Measurements from ENCODE around the gene CPLX4. TPM values are rescaled to one million over a fixed set of nuclear protein-coding genes. Genes with fewer than 3 reads are reported as not detected.

CPLX4 gene
- total RNA-seq, 2 experiments from 2014 or later, result not detected

DNA sequence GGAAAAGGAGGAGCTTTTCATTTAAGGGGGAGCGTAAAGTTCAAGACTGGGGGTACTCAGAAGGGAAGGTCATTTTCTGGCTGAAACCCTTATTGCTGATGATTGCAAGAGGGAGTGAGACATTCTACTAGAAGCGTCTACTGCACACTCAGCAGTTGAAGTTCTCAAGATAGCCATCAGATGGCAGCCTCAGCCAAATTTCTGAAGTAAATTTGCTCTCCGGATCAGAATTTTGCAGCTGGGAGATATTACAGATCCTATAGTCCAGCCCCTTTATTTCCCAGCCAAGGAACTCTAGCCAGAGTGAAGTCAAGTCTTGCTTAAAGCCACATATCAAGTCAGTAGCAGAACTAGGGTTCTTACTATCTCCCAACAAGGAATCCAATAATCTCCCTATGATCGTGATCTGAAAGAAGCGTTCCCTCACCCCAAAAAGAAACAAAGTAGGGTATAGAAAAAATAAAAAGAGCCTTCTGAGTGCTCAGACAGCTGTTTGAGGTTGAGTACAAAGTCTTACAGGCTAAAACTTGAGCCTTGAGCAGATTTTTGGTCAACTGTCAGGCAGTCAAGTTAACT, 69.2 kb downstream of the CPLX4 start:
- intact Hi-C loops (cut with DNase I, micrococcal nuclease), result loop anchor here (2.0 kb wide), 1 partner anchor 154 kb away; no protein-coding TSS in a partner anchor
- Histone ChIP-seq H3K27me3 (ENCODE audit: control insufficient read depth in 1 of 2, insufficient read depth in 2 of 2, low read length in 2 of 2) (peaks cover 0 to 15% of the 10 kb centered on the region in 2 experiments), H3K4me3 (ENCODE audit: low read length) (no peak overlapping the region), H3K4me1 (ENCODE audit: insufficient read depth, low read length) (no peaks in the 10 kb centered on the region), H3K9me3 (ENCODE audit: control insufficient read depth in 1 of 2, insufficient read depth in 1 of 2, low read length in 2 of 2) (no peaks in the 10 kb centered on the region), H3K27ac (ENCODE audit: low read depth in 1 of 2, low read length in 2 of 2) (no peak overlapping the region), H3K36me3 (ENCODE audit: insufficient read depth, low read length) (no peaks in the 10 kb centered on the region)
- Mint-ChIP-seq H3K4me1 (ENCODE audit: low read depth) (no peaks in the 10 kb centered on the region), H3K27ac (no peak overlapping the region), H3K9me3 (no peaks in the 10 kb centered on the region), H3K27me3 (peaks cover 71% of the 10 kb centered on the region), H3K4me3 (no peak overlapping the region), H3K36me3 (ENCODE audit: low read depth) (no peaks in the 10 kb centered on the region)
- ATAC-seq (ENCODE audit: poor library complexity), result no peak
- peak in 4 of 14 experiments; percentile 16 to 49 (median 36) for DNase-seq
- TF ChIP-seq, protein P1, sequence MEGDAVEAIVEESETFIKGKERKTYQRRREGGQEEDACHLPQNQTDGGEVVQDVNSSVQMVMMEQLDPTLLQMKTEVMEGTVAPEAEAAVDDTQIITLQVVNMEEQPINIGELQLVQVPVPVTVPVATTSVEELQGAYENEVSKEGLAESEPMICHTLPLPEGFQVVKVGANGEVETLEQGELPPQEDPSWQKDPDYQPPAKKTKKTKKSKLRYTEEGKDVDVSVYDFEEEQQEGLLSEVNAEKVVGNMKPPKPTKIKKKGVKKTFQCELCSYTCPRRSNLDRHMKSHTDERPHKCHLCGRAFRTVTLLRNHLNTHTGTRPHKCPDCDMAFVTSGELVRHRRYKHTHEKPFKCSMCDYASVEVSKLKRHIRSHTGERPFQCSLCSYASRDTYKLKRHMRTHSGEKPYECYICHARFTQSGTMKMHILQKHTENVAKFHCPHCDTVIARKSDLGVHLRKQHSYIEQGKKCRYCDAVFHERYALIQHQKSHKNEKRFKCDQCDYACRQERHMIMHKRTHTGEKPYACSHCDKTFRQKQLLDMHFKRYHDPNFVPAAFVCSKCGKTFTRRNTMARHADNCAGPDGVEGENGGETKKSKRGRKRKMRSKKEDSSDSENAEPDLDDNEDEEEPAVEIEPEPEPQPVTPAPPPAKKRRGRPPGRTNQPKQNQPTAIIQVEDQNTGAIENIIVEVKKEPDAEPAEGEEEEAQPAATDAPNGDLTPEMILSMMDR (IDR thresholded peaks at IDR 0.05), result peak; percentile 61
- ChIA-PET CTCF (interaction anchor here (0.6 to 2.6 kb wide), 2 partner anchors 153 to 1338 kb away, joined by 3 to 12 read pairs; no protein-coding TSS in a partner anchor), POLR2A (no interaction called here)

- H3K4me3 ChIP-seq (ENCODE audit: low read length), result no peak overlapping the region
- no peaks in the 10 kb centered on the region for H3K9me3 ChIP-seq (ENCODE audit: control insufficient read depth in 1 of 2, insufficient read depth in 1 of 2, low read length in 2 of 2)
- TF ChIP-seq, protein P1 (IDR thresholded peaks at IDR 0.05), result no peak
- intact Hi-C loops (cut with DNase I, micrococcal nuclease), result no loop called here
- Mint-ChIP-seq H3K9me3 (no peaks in the 10 kb centered on the region), H3K4me3 (no peak overlapping the region), H3K36me3 (ENCODE audit: low read depth) (no peaks in the 10 kb centered on the region), H3K27ac (no peak overlapping the region), H3K4me1 (ENCODE audit: low read depth) (no peaks in the 10 kb centered on the region), H3K27me3 (peaks cover 65% of the 10 kb centered on the region)
- ChIA-PET POLR2A (no interaction called here), CTCF (interaction anchor here (1.1 kb wide), 1 partner anchor 156 kb away, joined by 3 read pairs; no protein-coding TSS in a partner anchor)
- H3K27ac ChIP-seq (ENCODE audit: low read depth in 1 of 2, low read length in 2 of 2), result no peak overlapping the region
- no peaks in the 10 kb centered on the region for H3K4me1 ChIP-seq (ENCODE audit: insufficient read depth, low read length)
- H3K27me3 ChIP-seq (ENCODE audit: control insufficient read depth in 1 of 2, insufficient read depth in 2 of 2, low read length in 2 of 2), result peaks cover 0 to 15% of the 10 kb centered on the region in 2 experiments
- H3K36me3 ChIP-seq (ENCODE audit: insufficient read depth, low read length), result no peaks in the 10 kb centered on the region
- ATAC-seq (ENCODE audit: poor library complexity) (no peak), DNase-seq (no peak)
These were observed 71.7 kb downstream of the CPLX4 start for GRCh38 chr18:59246796-59247195.

Other genes with a start within 250 kb of the CPLX4 start
- 10 to 100 TPM; 42.0 to 44.1 TPM for gene SEC11C, start 178.8 kb downstream of the CPLX4 start, total RNA-seq
- gene GRP, start 98.5 kb downstream of the CPLX4 start, total RNA-seq, result not detected
- gene RAX, start 45.2 kb downstream of the CPLX4 start, total RNA-seq, result not detected
- gene LMAN1, start 40.6 kb upstream of the CPLX4 start, total RNA-seq, result 10 to 100 TPM; 23.9 to 26.1 TPM